Transverse colon (tissue), 4 donors: ENCODE measurements around the gene TFEB. TPM values are rescaled to one million over a fixed set of nuclear protein-coding genes. Genes with fewer than 3 reads are reported as not detected.

Experiments
- DNase-seq: peaks from one replicate; pipeline ENCODE4 v3.0.0-alpha.2; 2019
- H3K27ac ChIP-seq, 4 donors: fragments of 200-600 bp; sonication (generic); 2 replicates each; pipeline ENCODE4 v1.5.1; 2016 to 2018; ENCODE audit warnings: inconsistent platforms in 4 of 4
- H3K27me3 ChIP-seq: fragments of 200-600 bp; sonication (generic); 2 replicates; pipeline ENCODE4 v1.5.1; 2017; ENCODE audit warnings: inconsistent platforms
- H3K36me3 ChIP-seq, 4 donors: fragments of 200-600 bp; sonication (generic); 2 replicates each; pipeline ENCODE4 v1.5.1; 2017 to 2019; ENCODE audit warnings: inconsistent platforms in 4 of 4
- H3K4me1 ChIP-seq, 4 donors: fragments of 200-600 bp; sonication (generic); 2 replicates each; pipeline ENCODE4 v1.5.1; 2017 to 2020; ENCODE audit warnings: inconsistent platforms in 4 of 4
- H3K4me3 ChIP-seq, 4 donors: fragments of 200-600 bp; sonication (generic); 1 replicate in 1 of 4; 2 replicates in 3 of 4; pipeline versions ENCODE4 v1.5.1 to v1.6.1; 2017 to 2019; ENCODE audit warnings: inconsistent platforms in 4 of 4
- H3K9me3 ChIP-seq, 2 donors: fragments of 200-600 bp; sonication (generic); 2 replicates each; pipeline ENCODE4 v1.5.1; 2017 to 2019; ENCODE audit warnings: inconsistent platforms in 2 of 2
- EP300 ChIP-seq: sonication (generic); formaldehyde crosslinking; IDR thresholded peaks from one replicate; pipeline ENCODE4 v1.6.1; 2017; ENCODE audit warnings: antibody characterized with exemption, low read depth
- POLR2A ChIP-seq: fragments of 450-650 bp; IDR thresholded peaks from one replicate; pipeline ENCODE4 v1.6.1; 2016; ENCODE audit warnings: antibody characterized with exemption, mild to moderate bottlenecking, moderate library complexity
- POLR2AphosphoS5 ChIP-seq, 3 donors: sonication (generic); formaldehyde crosslinking; IDR thresholded peaks; one replicate each; pipeline ENCODE4 v1.6.1; 2016; ENCODE audit warnings: antibody characterized with exemption in 3 of 3
- WGBS, 2 donors: methylation state at CpG; one replicate each; pipeline ENCODE4 v1.1.5; 2018; ENCODE audit warnings: low coverage in 1 of 2; 5-methylcytosine and 5-hydroxymethylcytosine counted together
- in situ Hi-C, 4 donors: fragments of 200-750 bp; cut with MboI; loops; one replicate each; pipeline versions ENCODE4 v1.15.0 to v1.15.1; 2017; ENCODE audit warnings: low sequenced_read_pairs in 3 of 4, low pct_ligation_motif_present in 1 of 4, low pct_unique_long_range_greater_than_20kb in 1 of 4
- intact Hi-C: fragments of 100-400 bp; cut with DNase I; formaldehyde crosslinking; loops from one replicate; pipeline ENCODE4 v1.15.1; 2023; ENCODE audit warnings: low total_unique reads
- total RNA-seq, 4 donors: library from RNA; depleted of rRNA; stranded (reverse); fragments of >200 nt; gene quantifications; one replicate each; pipeline ENCODE4 v1.1.0, GENCODE V29; 2016
- TF ChIP-seq, protein P1 (sequence below), 5 experiments: fragments of 200-600 bp in 3 of 5; fragments of 450-650 bp in 2 of 5; sonication (generic) in 3 of 5; IDR thresholded peaks; 1 replicate in 2 of 5; 2 replicates in 3 of 5; pipeline ENCODE4 v1.5.1; 2016 to 2017; ENCODE audit warnings: antibody characterized with exemption in 5 of 5, inconsistent platforms in 3 of 5, mild to moderate bottlenecking in 2 of 5, moderate library complexity in 1 of 5

The TFEB gene
- total RNA-seq, 4 donors from 2014 or later, result 30.4 to 47.1 (median 38.1) TPM

DNA sequence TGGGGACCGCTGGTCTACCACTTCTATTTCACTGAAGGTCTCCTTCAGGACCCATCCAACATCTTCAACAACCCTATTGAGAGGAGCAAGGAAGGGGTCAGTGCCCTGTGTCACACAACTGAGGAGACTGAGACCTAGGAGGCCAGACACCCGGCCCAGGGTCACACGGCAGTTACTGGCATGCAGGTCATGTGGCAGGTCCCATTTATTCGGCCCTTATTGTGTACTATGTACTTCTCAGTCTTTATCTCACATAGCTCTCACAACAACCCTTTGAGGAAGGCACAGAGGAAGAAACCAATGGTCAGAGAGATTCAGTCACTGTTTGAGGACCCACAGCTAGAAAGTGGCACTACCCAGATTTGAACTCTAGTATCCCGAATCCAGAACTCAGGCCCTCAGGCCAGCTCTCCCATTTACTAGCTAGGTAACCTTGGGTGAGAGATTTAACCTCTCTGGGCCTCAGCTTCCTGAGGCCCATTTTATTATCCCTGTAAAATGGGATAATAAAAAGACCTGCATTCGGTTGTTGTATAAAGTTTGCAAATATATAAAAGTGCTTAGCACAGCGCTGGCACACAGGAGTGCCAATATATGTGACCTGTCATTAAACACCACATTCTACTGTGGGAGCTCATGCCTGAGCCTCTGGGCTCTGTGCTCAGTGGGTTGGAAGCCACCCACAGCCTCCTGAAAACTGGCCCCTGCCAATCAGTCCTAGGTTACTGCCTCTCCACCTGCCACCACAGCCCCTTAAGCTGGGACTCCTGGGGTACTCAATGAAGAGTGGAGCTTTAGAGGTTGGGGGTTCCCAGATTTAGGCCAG lies 15.8 kb downstream of the TFEB start:
- intact Hi-C loops, result no loop called here
- Histone ChIP-seq H3K4me3 (no peak overlapping the region), H3K27me3 (no peaks in the 10 kb centered on the region), H3K27ac (peak overlapping the region; percentile 24 to 53 (median 42)), H3K36me3 (no peaks in the 10 kb centered on the region), H3K9me3 (no peaks in the 10 kb centered on the region), H3K4me1 (peaks cover 35 to 62% (median 39%) of the 10 kb centered on the region in 4 donors)
- WGBS, 2 donors, result 49 to 50% methylated on average over 3 to 7 of the region's 7 CpGs
- DNase-seq, result peak; percentile 10
- in situ Hi-C loops, result no loop called here
- TF ChIP-seq POLR2A (no peak), EP300 (no peak), POLR2AphosphoS5 (IDR thresholded peaks at IDR 0.05) (no peak)
- TF ChIP-seq, protein P1, sequence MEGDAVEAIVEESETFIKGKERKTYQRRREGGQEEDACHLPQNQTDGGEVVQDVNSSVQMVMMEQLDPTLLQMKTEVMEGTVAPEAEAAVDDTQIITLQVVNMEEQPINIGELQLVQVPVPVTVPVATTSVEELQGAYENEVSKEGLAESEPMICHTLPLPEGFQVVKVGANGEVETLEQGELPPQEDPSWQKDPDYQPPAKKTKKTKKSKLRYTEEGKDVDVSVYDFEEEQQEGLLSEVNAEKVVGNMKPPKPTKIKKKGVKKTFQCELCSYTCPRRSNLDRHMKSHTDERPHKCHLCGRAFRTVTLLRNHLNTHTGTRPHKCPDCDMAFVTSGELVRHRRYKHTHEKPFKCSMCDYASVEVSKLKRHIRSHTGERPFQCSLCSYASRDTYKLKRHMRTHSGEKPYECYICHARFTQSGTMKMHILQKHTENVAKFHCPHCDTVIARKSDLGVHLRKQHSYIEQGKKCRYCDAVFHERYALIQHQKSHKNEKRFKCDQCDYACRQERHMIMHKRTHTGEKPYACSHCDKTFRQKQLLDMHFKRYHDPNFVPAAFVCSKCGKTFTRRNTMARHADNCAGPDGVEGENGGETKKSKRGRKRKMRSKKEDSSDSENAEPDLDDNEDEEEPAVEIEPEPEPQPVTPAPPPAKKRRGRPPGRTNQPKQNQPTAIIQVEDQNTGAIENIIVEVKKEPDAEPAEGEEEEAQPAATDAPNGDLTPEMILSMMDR (IDR thresholded peaks at IDR 0.05), result no peak

DNA sequence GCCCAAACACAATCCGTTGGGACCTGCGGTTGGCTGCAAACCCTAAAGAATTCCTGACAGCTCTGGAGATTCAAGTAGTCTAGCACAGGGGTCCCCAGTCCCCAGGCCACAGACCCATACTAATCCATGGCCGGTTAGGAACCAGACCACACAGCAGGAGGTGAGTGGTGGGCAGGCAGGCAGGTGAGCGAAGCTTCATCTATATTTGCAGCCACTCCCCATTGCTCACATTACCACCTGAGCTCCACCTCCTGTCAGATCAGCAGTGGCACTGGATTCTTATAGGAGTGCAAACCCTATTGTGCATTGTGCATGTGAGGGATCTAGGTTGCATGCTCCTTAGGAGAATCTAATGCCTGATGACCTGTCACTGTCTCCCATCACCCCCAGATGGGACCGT lies 16.6 kb downstream of the TFEB start:
- WGBS, 2 donors, result 83 to 84% methylated on average over 1 to 5 of the region's 5 CpGs
- no peaks in the 10 kb centered on the region for H3K36me3 ChIP-seq
- H3K4me1 ChIP-seq, result peaks cover 33 to 60% (median 38%) of the 10 kb centered on the region in 4 donors
- H3K27me3 ChIP-seq, result no peaks in the 10 kb centered on the region
- TF ChIP-seq POLR2AphosphoS5 (IDR thresholded peaks at IDR 0.05) (no peak), EP300 (no peak), POLR2A (no peak)
- TF ChIP-seq, protein P1 (IDR thresholded peaks at IDR 0.05), result no peak
- DNase-seq, result no peak
- in situ Hi-C loops (no loop called here), intact Hi-C loops (no loop called here)
- H3K4me3 ChIP-seq, result no peak overlapping the region
- no peaks in the 10 kb centered on the region for H3K9me3 ChIP-seq
- H3K27ac ChIP-seq, result no peak overlapping the region

DNA sequence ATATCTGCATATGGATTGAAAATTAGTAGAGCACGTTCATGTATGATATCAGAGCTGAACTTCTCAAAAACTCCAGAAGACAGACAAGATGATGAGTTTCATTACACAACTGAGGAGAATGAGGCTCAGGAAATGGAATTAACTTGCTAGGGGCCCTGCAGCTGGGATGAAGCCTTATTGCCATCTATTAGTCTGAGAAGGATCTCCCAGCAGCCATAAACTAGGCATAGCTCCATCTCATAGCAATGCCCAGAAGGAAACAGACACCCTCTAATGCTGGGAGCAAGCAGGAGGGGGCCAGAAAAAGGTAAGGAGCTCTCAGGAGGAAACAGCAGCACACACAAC lies 18.0 kb downstream of the TFEB start:
- no peak for TF ChIP-seq POLR2A
- TF ChIP-seq, protein P1 (IDR thresholded peaks at IDR 0.05), result no peak
- no peak for TF ChIP-seq EP300
- no peak for TF ChIP-seq POLR2AphosphoS5 (IDR thresholded peaks at IDR 0.05)
- no peaks in the 10 kb centered on the region for H3K27me3 ChIP-seq
- no peaks in the 10 kb centered on the region for H3K9me3 ChIP-seq
- intact Hi-C loops (no loop called here), in situ Hi-C loops (no loop called here)
- WGBS, 2 donors, result 84 to 88% methylated on average over 1 of the region's 1 CpG
- H3K4me3 ChIP-seq, result no peak overlapping the region
- no peak overlapping the region for H3K27ac ChIP-seq
- H3K36me3 ChIP-seq, result no peaks in the 10 kb centered on the region
- peaks cover 35 to 69% (median 44%) of the 10 kb centered on the region in 4 donors for H3K4me1 ChIP-seq
- no peak for DNase-seq

DNA sequence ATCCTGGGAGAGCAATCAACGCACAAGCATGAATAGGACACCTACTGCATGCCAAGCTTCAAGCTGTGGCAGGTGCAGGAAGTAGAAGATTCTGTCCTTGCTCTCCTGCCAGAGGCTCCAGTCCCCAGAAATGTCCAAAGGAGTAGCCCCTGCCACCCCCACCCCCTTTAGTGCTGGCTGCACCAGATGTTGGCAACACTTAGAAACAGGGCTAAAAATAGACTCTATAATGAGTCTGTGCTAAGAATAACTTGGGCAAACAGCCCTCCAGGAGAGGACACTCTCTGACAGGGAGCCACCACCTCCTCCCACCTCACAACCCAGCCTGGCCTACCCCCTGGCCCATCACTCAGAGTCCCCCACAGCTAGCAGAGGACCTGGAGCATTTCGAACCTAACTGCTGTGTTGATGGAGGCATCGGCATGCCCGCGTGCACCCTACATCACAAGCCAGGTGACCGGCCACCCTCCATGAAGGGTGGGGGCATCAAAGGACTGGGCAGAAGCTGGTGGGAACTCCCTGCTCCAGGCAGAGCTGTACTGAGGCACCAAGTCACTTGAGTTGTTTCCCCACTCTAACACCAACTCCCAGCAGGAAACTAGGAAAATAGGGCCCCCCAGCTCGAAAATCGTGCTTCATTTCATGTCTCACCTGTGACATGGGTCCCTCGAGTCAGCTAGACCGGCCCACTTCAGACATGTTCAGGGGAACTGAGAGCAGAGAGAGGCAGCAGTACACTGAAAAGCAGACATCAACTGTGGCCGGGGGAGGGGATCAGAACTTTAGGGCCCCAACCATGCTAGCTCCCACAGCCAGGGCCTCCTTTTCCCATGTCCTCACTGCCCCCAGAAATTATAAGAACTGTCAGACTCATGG lies 18.7 kb downstream of the TFEB start:
- DNase-seq, result peak; percentile 10
- in situ Hi-C loops (no loop called here), intact Hi-C loops (no loop called here)
- H3K4me1 ChIP-seq, result peaks cover 36 to 74% (median 46%) of the 10 kb centered on the region in 4 donors
- no peaks in the 10 kb centered on the region for H3K9me3 ChIP-seq
- TF ChIP-seq, protein P1 (IDR thresholded peaks at IDR 0.05), result no peak
- TF ChIP-seq POLR2A, result no peak
- no peak for TF ChIP-seq POLR2AphosphoS5 (IDR thresholded peaks at IDR 0.05)
- no peak for TF ChIP-seq EP300
- H3K4me3 ChIP-seq, result no peak overlapping the region
- WGBS, 2 donors, result 81% methylated on average over 9 of the region's 11 CpGs; no CpG with 5 or more reads in 1 of the 2 donors
- no peaks in the 10 kb centered on the region for H3K36me3 ChIP-seq
- H3K27me3 ChIP-seq, result no peaks in the 10 kb centered on the region
- H3K27ac ChIP-seq, result no peak overlapping the region
